HEK293 (cell line): Measurements from ENCODE around the gene RNF222.

ENCODE experiments used
- EGR2 ChIP-seq: fragments of 450-650 bp; formaldehyde crosslinking; IDR thresholded peaks from 2 replicates; pipeline ENCODE4 v1.5.1; 2016; ENCODE audit warnings: low read depth, missing biosample characterization, missing genetic modification characterization
- GLIS2 ChIP-seq: fragments of 450-650 bp; formaldehyde crosslinking; IDR thresholded peaks from 2 replicates; pipeline ENCODE4 v1.5.1; 2016; ENCODE audit warnings: missing biosample characterization, missing genetic modification characterization
- HIC1 ChIP-seq: fragments of 450-650 bp; formaldehyde crosslinking; IDR thresholded peaks from 2 replicates; pipeline ENCODE4 v1.5.1; 2016; ENCODE audit warnings: missing biosample characterization, missing genetic modification characterization
- INSM2 ChIP-seq: fragments of 450-650 bp; formaldehyde crosslinking; IDR thresholded peaks from 2 replicates; pipeline ENCODE4 v1.5.1; 2016; ENCODE audit warnings: missing biosample characterization, missing genetic modification characterization
- KLF17 ChIP-seq: fragments of 450-650 bp; formaldehyde crosslinking; IDR thresholded peaks from 2 replicates; pipeline ENCODE4 v1.5.1; 2016; ENCODE audit warnings: missing biosample characterization, missing genetic modification characterization
- PATZ1 ChIP-seq: fragments of 450-650 bp; formaldehyde crosslinking; IDR thresholded peaks from 2 replicates; pipeline ENCODE4 v1.5.1; 2016; ENCODE audit warnings: missing biosample characterization, missing genetic modification characterization
- SP2 ChIP-seq: fragments of 450-650 bp; formaldehyde crosslinking; IDR thresholded peaks from 2 replicates; pipeline ENCODE4 v1.5.1; 2016; ENCODE audit warnings: missing biosample characterization, missing genetic modification characterization
- TRIM28 ChIP-seq: IDR thresholded peaks from 2 replicates; pipeline ENCODE4 v1.6.1; 2011; ENCODE audit warnings: low read length, control low read depth, borderline replicate concordance
- ZBTB10 ChIP-seq: fragments of 450-650 bp; formaldehyde crosslinking; IDR thresholded peaks from 2 replicates; pipeline ENCODE4 v1.5.1; 2016; ENCODE audit warnings: missing biosample characterization, missing genetic modification characterization
- ZBTB11 ChIP-seq: fragments of 450-650 bp; formaldehyde crosslinking; conservative IDR thresholded peaks from 2 replicates; pipeline ENCODE4 v1.5.1; 2016; ENCODE audit warnings: low read depth, missing biosample characterization, missing genetic modification characterization
- ZBTB17 ChIP-seq: fragments of 450-650 bp; formaldehyde crosslinking; IDR thresholded peaks from 2 replicates; pipeline ENCODE4 v1.5.1; 2016; ENCODE audit warnings: missing biosample characterization, missing genetic modification characterization
- ZBTB48 ChIP-seq: fragments of 450-650 bp; formaldehyde crosslinking; IDR thresholded peaks from 2 replicates; pipeline ENCODE4 v1.5.1; 2016; ENCODE audit warnings: missing biosample characterization, missing genetic modification characterization
- ZFP37 ChIP-seq: fragments of 450-650 bp; formaldehyde crosslinking; IDR thresholded peaks from 2 replicates; pipeline ENCODE4 v1.5.1; 2016; ENCODE audit warnings: missing biosample characterization, missing genetic modification characterization
- ZNF10 ChIP-seq: fragments of 450-650 bp; formaldehyde crosslinking; IDR thresholded peaks from 2 replicates; pipeline ENCODE4 v1.5.1; 2017; ENCODE audit warnings: missing biosample characterization, missing genetic modification characterization
- ZNF324 ChIP-seq: fragments of 450-650 bp; formaldehyde crosslinking; IDR thresholded peaks from 2 replicates; pipeline ENCODE4 v1.5.1; 2016; ENCODE audit warnings: missing biosample characterization, missing genetic modification characterization
- ZNF366 ChIP-seq: fragments of 450-650 bp; formaldehyde crosslinking; conservative IDR thresholded peaks from 2 replicates; pipeline ENCODE4 v1.5.1; 2016; ENCODE audit warnings: missing biosample characterization, missing genetic modification characterization
- ZNF449 ChIP-seq: fragments of 450-650 bp; formaldehyde crosslinking; IDR thresholded peaks from 2 replicates; pipeline ENCODE4 v1.5.1; 2017; ENCODE audit warnings: missing biosample characterization, mild to moderate bottlenecking, missing genetic modification characterization, moderate library complexity
- ZNF600 ChIP-seq: fragments of 450-650 bp; formaldehyde crosslinking; IDR thresholded peaks from 2 replicates; pipeline ENCODE4 v1.5.1; 2016; ENCODE audit warnings: missing biosample characterization, missing genetic modification characterization
- ZNF629 ChIP-seq: fragments of 450-650 bp; formaldehyde crosslinking; IDR thresholded peaks from 2 replicates; pipeline ENCODE4 v1.5.1; 2017; ENCODE audit warnings: missing biosample characterization, missing genetic modification characterization
- ZNF660 ChIP-seq: fragments of 450-650 bp; IDR thresholded peaks from 2 replicates; pipeline ENCODE4 v1.5.1; 2018; ENCODE audit warnings: missing biosample characterization, mild to moderate bottlenecking, missing genetic modification characterization
- ZNF670 ChIP-seq: fragments of 450-650 bp; formaldehyde crosslinking; IDR thresholded peaks from 2 replicates; pipeline ENCODE4 v1.5.1; 2016; ENCODE audit warnings: missing biosample characterization, missing genetic modification characterization, low read depth
- ZSCAN5A ChIP-seq: fragments of 450-650 bp; formaldehyde crosslinking; IDR thresholded peaks from 2 replicates; pipeline ENCODE4 v1.5.1; 2016; ENCODE audit warnings: missing biosample characterization, missing genetic modification characterization

Gene RNF222

GRCh38 chr17:8436169-8436843, 38.7 kb upstream of the RNF222 start (continued):
- TF ChIP-seq PATZ1 (peak; percentile 85), ZBTB10 (tag by site-specific recombination) (peak; percentile 15; the same call in 1 of the 2 replicates), ZNF10 (tag by site-specific recombination) (peak; percentile 93), EGR2 (tag by site-specific recombination) (peak; percentile 97), ZBTB17 (tag by site-specific recombination) (peak; percentile 81), ZNF660 (tag by site-specific recombination) (no peak), SP2 (tag by site-specific recombination) (peak; percentile 25), INSM2 (tag by site-specific recombination) (peak; percentile 32; the same call in 1 of the 2 replicates), KLF17 (peak; percentile 39; the same call in 1 of the 2 replicates), ZNF449 (tag by site-specific recombination) (peak; percentile 24; the same call in 1 of the 2 replicates), TRIM28 (0 out of 2 replicates have a peak, but pooled peaks have one; percentile 55), ZBTB11 (tag by site-specific recombination) (peak; percentile 78), ZSCAN5A (tag by site-specific recombination) (0 out of 2 replicates have a peak, but pooled peaks have one; percentile 3), ZFP37 (0 out of 2 replicates have a peak, but pooled peaks have one; percentile 24), ZNF324 (peak; percentile 57), ZBTB48 (tag by site-specific recombination) (0 out of 2 replicates have a peak, but pooled peaks have one; percentile 78), ZNF670 (no peak), GLIS2 (tag by site-specific recombination) (peak; percentile 95), ZNF629 (tag by site-specific recombination) (0 out of 2 replicates have a peak, but pooled peaks have one; percentile 30), ZNF366 (tag by site-specific recombination) (peak; percentile 70), ZNF600 (peak; percentile 66; the same call in 1 of the 2 replicates), HIC1 (tag by site-specific recombination) (peak; percentile 95)
